CD4-positive, alpha-beta T cell treated with Interleukin-4 for 4 hours (primary cell): ENCODE measurements around the gene XPOT.

ENCODE experiments used
- DNase-seq: peaks from one replicate; pipeline ENCODE4 v3.0.0-alpha.2; 2020

Gene XPOT

GRCh38 chr12:64470495-64470894 is 66.3 kb downstream of the XPOT start:
- DNase-seq: no peak

GRCh38 chr12:64473176-64473575 is 69.0 kb downstream of the XPOT start:
- DNase-seq: no peak

- DNase-seq: no peak
Measured at GRCh38 chr12:64475518-64475917, 71.3 kb downstream of the XPOT start.

GRCh38 chr12:64476844-64477243 is 72.7 kb downstream of the XPOT start:
- DNase-seq: no peak

GRCh38 chr12:64478661-64479060 is 74.5 kb downstream of the XPOT start:
- DNase-seq: peak; percentile 13

- no peak for DNase-seq
Measured at GRCh38 chr12:64480148-64480547, 76.0 kb downstream of the XPOT start.

- DNase-seq: no peak
Measured at GRCh38 chr12:64486657-64487056, 82.5 kb downstream of the XPOT start.

GRCh38 chr12:64491718-64492117 is 87.5 kb downstream of the XPOT start:
- DNase-seq: no peak

- no peak for DNase-seq
Measured at GRCh38 chr12:64493513-64493912, 89.3 kb downstream of the XPOT start.

- peak; percentile 22 for DNase-seq
Measured at GRCh38 chr12:64494998-64495729, 91.0 kb downstream of the XPOT start.

GRCh38 chr12:64496839-64497400 is 92.7 kb downstream of the XPOT start:
- no peak for DNase-seq

GRCh38 chr12:64497484-64497883 is 93.3 kb downstream of the XPOT start:
- DNase-seq: no peak

GRCh38 chr12:64497903-64498302 is 93.7 kb downstream of the XPOT start:
- DNase-seq: no peak

- no peak for DNase-seq
Measured at GRCh38 chr12:64500394-64500793, 96.2 kb downstream of the XPOT start.
